ENCODE results near the gene C11orf91.
"Not testable (repeated sequence)": the region's sequence is repeated elsewhere in the genome, so short reads cannot be mapped to it uniquely, and the experiment has no call there.

C11orf91 gene

DNA sequence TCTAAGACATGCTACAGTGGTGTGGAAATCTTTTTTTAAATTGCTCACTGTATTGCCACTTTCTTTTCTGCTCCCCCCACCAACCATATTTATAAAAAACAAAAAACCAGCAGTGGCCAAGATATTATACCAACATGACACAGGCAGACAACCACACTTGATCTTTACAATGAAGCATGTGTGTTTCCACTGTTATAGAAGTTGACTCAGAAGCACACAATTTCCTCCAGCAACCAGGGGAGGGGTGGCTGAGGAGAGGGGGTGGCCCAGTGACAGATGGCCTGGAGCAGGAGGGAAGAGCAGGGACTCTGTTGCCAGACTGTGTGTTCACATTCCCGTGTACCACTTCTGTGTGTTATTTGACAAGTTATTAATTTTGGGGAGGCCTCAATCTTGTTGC, 20.8 kb upstream of the C11orf91 start:
- peak in 1 of 2 donors; percentile 7 for ATAC-seq

DNA sequence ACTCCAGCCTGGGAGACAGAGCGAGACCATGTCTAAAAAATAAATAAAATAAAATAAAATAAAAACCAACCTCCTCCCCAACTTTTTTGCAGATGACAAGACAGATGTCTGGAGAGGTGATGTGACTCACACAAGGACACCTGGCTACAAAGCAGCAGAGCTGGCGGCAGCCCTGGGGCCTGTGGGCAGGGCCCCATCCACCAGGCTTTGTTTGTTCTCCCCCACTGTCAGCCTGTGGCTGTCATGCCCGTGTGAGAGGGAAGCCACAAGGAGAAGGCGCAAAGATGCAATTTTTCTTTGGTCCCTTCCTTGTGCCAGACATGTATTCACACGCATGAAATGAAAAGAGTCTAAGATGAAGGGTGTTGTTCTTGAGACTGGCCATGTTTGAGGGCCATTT, 19.0 kb upstream of the C11orf91 start:
- no peak for ATAC-seq

DNA sequence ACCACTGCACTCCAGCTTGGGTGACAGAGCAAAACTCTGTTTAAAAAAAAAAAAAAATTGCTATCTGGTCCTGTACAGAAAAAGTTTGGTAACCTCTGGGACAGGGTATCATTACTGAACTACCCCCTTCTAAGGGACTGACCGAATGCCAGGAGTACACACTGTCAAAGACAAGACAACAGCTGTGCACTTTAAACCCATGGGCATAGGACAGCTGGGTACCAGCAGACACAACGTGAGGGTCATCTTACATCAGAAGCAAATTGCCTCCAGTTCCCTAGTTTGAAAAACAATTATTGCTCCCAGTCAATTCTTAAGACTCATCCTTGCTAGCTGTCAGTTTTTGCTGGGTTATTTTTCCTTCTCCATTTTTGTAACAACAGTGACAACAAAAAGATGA, 17.8 kb upstream of the C11orf91 start:
- ATAC-seq: no peak

DNA sequence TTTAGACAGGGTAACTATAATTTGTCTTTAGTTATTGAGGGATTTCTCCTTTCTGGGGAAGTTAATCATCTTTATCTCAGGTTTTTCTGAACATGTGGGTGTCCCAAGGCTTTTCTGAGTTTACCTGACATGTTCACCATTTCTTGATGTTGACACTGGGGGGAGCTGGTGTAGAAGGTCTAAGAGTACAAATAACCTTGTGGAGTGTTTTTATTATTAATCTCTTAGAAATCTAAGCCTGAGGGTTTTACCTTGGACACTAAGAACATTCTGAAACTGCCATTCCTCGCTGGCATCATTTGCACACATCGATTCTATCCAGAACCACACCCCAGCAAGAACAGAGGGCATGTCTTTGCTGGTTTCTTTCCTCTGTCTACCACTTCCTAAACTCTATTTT, 15.6 kb upstream of the C11orf91 start:
- ATAC-seq: no peak

DNA sequence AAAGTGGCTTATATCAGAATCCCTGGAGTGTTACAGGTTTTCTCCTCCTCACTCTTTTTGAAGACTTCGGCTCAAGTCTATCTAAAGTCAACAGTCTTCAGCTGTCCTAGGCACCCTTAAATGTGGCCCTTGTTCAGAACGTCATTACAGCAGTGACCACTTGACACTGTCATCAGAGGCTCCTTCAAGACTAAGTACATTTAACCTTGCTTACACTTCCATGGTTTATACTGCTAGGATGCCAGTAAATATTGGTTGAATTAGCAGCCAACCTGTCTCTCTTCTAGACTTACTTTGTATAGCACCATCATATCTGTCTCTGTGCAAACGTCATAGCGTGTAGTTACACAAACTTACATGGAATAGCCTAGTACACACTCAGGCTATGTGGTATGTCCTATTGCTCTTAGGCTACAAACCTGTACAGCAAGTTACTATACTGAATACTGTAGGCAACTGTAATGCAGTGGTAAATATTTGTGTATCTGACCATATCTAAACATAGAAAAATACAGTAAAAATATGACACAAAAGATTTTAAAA, 13.3 kb upstream of the C11orf91 start:
- ATAC-seq: no peak

DNA sequence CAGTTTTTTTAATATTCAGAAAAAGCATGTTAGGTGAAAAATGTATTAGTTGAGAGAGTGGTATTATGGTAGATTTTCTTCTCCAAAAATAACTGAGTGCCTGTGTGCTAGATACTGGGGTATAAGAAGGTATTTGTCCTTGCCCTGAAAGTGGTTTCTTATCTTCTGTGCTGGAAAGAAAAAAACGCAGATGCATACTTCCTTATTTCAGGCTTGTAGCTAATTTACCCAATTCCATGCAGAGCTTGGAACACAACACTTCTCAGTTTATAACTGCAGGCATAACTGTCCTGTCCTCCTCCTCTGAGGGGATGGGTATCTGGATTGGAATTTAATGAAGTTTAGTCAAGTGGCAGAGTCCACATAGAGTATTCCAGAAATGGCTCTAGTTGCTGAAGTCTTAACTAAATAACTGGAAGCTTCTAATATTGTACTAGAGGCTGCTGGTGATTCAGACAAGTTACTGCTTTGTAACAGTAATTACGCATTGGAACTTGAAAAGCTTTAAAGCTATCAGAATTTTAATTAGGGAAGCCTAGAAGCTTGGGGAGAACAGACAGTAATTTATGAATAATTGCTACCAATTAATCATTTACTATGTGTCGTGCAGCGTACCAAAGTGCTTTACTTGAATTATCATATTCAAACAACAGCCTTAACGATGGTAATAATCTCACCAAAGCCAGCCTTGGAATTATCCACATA, 12.7 kb upstream of the C11orf91 start:
- ATAC-seq: no peak

DNA sequence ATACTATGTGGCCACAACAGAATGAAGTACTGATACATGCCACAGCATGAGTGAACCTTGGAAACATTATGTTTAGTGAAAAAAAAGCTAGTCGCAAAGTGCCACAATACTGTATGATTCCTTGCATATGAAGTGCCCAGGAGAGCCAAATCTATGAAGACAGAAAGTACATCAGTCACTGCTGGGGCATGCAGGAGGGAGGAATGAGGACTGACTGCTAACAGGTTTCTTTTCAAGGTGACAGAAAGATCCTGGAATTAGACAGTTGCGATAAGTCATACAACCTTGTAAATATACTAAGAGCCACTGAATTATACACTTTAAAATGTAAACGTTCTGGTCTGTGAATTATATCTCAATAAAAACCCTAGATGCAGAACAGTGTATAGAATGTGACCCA, 11.8 kb upstream of the C11orf91 start:
- ATAC-seq: no peak

DNA sequence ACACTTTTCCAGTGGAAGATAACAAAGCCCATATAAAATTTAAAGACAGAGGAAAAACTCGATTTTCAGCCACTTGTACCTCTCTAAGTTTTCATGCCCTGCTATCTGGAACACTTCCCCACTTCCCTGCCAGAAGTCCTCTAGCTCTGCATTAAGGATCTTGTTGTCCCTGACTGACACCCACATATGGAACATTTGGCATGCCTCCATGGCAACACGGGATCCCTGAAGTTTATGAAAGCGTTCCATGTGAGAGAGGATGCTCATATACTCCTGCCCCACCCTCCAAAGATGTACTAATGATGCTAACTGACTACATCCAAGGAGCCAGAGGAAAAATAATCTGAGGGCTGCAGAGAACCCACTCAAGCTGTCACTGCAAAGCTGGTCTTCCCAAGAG, 8.8 kb upstream of the C11orf91 start:
- ATAC-seq: no peak

DNA sequence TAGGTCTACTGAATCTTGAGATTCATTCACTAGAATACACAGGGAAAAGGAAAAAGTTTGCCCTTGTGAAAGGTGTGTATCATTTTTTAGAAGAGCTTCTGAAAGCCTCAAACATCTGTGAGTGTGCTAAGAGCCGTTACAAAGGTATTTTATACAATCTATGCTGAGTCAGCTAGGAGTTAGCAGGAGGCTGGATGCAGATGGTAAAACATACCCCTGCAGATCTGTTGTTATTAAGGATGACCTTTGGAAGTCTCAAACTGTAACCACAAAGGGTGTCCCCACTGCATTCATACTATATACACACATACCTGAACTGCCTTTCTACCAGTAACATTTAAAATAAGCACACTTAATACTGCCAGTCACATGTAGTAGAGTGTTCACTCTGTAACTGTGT, 8.4 kb upstream of the C11orf91 start:
- ATAC-seq: no peak

DNA sequence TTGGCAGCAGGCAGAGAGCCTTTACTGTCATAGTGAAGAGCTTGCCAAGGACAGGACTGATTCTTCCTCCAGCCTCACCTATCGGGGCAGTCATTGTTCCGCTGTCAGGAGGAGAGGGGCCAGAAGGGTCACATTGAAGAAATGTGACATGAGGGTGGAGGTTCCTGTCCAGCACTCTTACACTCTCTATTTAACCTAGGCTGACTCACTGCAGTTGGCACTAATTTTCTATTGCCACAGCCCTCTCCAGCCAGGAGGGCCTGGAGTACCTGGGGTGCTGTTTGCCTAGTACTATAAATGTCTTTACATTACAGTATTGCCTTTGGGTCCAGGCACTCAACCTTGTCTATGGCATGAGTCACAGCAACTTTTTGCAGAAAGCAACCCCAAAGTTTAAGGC, 7.2 kb upstream of the C11orf91 start:
- not testable (repeated sequence) for ATAC-seq

DNA sequence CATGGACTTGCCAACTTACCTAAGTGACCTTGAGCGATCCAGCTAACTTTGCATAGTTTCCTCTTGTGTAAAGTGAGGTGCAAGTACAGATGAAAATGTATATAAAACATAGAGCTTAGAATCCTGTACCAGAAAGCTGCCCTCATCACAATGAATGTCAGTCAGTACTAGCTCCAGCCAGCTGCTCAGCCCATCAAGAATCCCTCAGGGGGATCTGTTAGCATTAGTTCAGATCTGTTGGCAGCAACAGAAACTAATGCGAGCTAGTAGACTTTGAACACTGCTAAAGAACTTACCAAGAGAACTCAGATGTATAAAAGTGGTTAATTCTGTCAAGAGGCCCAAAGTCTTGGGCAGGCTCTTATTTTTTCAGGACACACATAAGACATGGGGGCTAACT, 6.3 kb upstream of the C11orf91 start:
- ATAC-seq: no peak

DNA sequence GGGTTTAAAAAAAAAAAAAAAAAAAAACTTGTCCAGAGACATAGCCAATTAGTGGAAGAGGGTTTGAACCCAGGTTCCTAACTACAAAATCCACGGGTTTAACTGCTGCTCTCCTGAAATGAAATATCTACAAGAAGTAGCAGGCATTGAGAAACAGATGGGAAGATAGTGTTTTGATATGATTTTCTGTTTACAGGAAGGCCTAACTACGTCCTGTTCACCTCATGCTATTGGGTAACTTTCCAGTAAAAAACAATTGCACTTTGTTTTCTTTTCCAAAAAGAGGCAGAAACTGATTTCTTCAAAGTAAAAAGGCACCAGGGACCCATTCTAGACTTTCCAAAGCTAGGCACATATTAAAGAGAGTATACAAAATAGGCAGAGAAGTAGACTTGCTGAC, 5.9 kb upstream of the C11orf91 start:
- no peak for ATAC-seq

DNA sequence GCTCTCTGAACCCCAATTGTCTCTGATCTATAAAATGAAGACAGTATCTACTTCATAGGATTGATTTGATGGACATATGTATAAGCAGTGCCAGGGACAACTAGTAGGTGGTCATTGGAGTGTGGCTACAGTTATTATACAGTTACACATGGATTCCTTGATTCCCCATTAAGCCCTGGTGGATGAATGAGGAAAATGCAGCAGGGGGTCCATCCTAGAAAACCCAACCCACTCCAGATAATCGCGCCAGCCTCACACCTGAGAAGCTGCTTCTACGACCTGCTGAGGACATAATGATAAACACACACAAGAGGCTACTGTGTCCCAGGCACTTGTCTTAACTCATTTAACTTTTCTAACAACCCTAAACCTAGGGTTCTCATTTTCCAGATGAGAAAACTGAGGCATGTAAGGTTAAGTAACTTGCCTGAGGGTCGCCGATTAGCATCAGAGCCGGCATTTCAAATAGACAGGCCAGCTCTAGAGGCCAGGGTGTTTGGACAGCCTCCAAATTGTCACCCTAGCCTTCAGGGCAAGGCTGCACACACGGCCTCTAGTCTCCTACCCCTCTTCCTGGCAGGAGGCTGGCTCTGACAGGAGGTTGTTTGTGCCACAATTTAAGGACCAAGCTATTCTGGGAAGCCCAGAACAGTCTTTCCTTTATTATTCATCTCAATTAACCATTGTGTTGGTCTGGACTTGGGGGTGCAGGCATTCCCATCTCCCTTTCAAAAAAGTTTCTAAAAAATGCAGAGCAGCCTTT, 3.8 kb upstream of the C11orf91 start:
- no peak for ATAC-seq

DNA sequence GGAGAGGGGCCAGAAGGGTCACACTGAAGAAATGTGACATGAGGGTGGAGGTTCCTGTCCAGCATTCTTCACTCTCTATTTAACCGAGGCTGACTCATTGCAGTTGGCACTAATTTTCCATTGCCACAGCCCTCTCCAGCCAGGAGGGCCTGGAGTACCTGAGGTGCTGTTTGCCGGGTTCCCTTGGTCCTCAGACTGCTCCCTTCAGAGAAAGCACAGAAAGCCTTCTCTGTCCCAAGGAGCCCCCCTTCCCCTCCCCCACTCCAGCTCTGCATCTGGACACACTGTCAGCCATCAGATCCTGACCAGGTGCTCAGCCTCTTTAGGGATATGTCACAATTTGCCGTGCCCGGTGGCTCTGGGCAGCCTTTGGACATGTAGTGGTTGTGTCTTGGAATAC, 3.2 kb upstream of the C11orf91 start:
- ATAC-seq: no peak

DNA sequence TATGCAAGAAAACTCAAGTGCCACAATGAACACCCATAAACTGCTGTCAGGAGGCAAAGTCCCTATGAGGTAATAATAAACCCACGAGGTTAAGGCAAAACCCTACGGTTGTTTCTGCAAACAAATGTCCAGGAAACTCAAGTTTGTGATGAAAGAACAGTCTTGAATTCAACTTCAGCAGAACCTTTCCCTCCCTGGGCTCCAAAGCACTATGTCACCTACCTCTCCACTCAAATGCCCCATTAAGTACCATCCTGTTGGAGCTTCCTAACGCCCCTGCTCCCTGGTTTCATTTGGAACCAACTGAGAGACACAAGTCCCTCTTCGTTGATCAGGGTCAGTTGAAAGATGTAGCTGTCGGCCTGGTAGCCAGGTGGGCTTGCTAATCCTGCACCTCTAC, 2.6 kb upstream of the C11orf91 start:
- no peak for ATAC-seq

DNA sequence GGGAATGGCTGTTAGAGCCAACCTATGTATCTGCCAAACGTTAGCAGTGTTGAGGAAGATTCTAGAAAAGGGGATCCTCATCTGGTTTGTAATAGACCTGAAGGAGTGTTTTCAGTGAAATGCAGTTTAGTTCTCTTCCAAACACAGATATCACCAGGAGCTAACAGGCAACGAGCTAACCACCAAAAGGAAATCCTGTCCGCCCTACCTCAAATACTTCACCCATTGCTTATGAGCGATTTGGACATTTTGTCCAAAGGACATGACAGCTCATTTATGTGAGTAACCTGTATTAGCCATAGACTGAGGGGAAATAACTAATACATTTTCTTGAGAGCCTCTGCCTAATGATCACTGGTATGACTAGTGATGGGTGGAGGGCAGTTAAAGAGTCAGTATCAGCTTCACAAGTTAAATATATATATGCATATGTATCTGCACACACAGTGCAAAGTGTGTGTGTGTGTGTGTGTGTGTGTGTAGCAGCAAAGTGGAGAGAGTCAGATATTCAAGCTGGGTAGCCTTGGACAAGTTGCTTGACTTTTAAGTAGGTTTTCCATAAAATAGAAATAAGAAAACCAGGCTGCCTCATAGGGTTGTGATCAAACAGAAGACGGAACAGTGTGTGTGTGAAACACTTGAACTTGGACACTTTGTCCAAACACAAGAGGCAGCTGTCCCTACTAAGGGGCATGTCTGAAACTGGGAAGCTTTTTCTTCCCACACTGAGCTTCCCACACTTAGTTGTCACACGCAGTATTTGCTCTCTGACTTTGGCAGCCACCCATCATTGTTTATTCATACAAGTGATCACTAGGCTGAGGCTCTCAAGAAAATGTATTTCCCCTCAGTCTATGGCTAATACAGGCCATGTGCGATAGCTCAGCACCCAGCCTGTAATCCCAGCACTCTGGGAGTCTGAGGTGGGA, 940 bp upstream of the C11orf91 start:
- ATAC-seq: no peak

DNA sequence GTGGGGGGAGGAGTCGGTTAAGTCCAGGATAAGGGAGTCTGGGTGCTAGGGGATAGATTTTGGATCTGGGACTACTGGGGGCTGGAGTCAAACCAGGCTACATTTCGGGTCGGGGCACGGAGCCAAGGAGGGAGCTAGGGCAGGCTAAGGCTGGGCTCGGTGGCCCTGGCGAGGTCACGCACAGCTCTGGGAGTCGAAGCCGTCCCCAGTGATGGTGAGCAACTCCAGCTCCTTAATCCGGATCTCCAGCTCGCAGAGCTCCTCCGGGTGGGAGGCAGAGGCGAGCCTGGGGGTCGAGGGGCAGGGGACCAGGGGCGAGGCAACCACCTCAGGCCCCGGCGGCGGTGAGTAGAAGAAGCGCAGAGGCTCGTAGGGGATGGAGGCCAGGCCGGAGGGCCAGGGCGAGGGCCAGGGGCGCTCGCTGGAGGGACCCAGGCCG, 544 bp downstream of the C11orf91 start:
- no peak for ATAC-seq

DNA sequence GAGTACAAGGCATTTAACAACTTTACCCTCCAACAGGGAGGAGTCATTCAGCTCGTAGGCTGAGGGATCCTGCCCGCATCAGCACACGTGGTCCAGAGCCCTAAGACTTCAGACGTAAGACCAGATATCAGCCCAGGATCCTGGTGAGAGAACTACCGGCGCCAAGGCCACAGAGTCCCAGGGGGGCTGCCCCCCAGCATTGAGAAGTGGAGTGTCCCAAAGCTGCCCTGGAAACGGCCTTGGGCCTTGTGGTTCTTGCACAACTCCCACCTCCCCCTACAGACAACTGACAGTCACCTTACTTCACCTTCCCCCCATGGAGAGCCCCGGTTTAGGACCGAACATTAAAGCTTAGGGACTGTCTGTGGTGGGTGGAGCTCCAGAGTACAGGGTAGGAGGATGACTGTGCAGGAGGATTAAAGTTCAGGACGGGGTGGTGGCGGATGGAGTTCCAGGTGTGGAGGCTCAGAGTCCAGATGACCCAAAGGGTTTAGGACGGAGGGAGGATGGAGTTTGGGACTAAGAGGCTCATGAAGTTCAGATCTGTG, 1.0 kb downstream of the C11orf91 start:
- no peak for ATAC-seq

DNA sequence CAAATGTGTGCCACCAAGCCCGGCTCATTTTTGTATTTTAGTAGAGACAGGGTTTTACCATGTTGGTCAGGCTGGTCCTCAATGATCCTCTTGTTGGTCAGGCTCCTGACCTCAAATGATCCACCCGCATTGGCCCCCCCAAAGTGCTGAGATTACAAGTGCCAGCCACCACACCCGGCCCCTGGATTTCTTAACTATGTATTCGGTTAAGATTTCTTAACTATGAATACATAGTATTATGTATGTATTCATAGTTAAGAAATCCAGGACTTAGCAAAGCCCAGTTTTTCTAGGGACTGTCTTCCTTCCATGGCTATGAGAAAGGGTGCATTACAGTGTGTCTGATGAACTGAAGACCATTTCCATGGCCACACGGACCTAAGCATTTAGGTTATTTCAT, 1.7 kb downstream of the C11orf91 start:
- ATAC-seq: no peak

DNA sequence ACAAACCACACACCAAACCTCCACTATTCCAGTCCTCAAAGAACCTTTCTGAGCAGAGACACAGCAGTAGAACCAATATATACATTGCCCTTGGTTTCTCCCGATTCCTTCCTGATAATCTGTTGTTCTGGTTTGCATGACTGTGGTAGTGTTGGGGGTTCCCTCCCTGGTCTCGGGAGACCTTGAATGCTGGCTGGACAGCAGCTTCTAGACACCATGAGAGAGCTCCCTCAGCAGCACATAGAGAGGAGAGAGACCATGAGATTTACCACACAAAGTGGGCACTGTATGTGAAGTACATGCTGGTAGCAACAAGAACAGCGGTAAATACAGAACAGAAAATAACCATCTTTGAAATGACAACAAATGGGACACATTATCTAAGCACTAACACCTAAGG, 2.6 kb downstream of the C11orf91 start:
- ATAC-seq: no peak

DNA sequence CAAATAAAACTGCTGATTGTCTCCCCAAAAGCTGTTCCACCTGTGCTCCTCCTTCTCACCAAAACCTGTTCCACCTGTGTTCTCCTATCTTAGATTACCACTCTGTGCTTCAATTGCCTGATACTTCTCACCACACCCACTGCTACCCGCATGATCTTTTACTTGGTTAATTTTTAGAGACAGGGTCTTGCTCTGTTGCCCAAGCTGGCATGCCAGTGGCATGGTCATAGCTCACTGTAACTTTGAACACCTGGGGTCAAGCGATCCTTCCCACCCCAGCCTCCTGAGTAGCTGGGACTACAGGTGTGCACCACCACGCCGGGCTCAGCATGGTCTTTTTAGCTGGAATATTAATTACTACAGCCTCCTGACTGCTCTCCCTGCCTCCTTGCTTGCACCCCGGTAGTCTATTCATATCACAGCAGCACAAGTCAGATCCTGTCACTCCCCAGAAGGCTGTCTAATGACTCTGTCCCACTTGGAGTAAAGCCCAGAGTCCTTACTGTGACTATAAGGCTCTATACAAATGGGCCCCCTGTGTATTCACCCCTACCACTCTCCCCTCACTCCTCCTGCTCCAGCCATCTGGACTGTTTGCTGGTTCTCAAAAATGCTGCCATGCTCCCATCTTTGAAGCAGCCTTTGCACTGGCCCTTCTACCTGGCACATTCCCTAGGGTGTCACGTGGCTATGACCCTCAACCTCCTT, 3.5 kb downstream of the C11orf91 start:
- ATAC-seq: no peak

DNA sequence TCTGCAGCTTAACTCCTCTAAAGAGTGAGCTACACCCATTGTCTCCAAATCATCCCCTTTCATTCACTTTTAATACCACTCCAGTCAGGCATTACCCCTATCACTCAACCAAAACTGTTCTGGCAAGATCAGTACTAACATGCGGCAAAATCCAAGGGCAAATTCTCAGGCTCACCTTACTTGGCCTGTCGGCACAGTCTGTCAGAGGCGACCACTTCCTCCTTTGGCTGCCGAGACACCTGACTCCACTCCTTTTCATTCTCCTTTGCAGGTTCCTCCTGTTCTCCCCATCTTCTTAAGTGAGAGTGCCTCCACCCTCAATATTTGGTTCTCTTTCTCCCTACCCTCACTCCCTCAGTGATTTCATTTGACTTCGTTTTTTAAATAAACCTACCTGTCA, 4.2 kb downstream of the C11orf91 start:
- ATAC-seq: no peak
